H9 (cell line): ENCODE results near the gene AFAP1L2. TPM values are rescaled to one million over a fixed set of nuclear protein-coding genes. Genes with fewer than 3 reads are reported as not detected.

Source experiments
- DNase-seq: peaks from one replicate; pipeline ENCODE4 v3.0.0-alpha.2; 2017
- H2AFZ ChIP-seq: one replicate; pipeline ENCODE4 v1.6.1; 2013; ENCODE audit warnings: mild to moderate bottlenecking, low read length, control low read depth, moderate library complexity
- H2AK5ac ChIP-seq: 2 replicates; pipeline ENCODE4 v1.6.1; 2013; ENCODE audit warnings: low read length, control low read depth, mixed read lengths; ENCODE audit not compliant: insufficient read length
- H2BK120ac ChIP-seq: one replicate; pipeline ENCODE4 v1.6.1; 2013; ENCODE audit warnings: low read depth, mild to moderate bottlenecking, low read length, control low read depth, inconsistent platforms; ENCODE audit not compliant: poor library complexity, severe bottlenecking
- H2BK12ac ChIP-seq: 2 replicates; pipeline ENCODE4 v1.6.1; 2013; ENCODE audit warnings: low read length, control low read depth, mixed read lengths, low read depth; ENCODE audit not compliant: insufficient read length
- H2BK15ac ChIP-seq: 2 replicates; pipeline ENCODE4 v1.6.1; 2013; ENCODE audit warnings: low read depth, low read length, control low read depth
- H2BK20ac ChIP-seq: one replicate; pipeline ENCODE4 v1.6.1; 2013; ENCODE audit warnings: low read depth, mild to moderate bottlenecking, low read length, control low read depth, inconsistent platforms; ENCODE audit not compliant: poor library complexity, severe bottlenecking
- H2BK5ac ChIP-seq: 2 replicates; pipeline ENCODE4 v1.6.1; 2013; ENCODE audit warnings: low read length, control low read depth, mixed read lengths; ENCODE audit not compliant: insufficient read length
- H3K14ac ChIP-seq: 2 replicates; pipeline ENCODE4 v1.6.1; 2013; ENCODE audit warnings: low read length, control low read depth; ENCODE audit not compliant: insufficient read depth
- H3K18ac ChIP-seq: 2 replicates; pipeline ENCODE4 v1.6.1; 2013; ENCODE audit warnings: low read depth, mild to moderate bottlenecking, mixed read lengths, low read length, control low read depth; ENCODE audit not compliant: insufficient read length
- H3K23ac ChIP-seq: 2 replicates; pipeline ENCODE4 v1.6.1; 2013; ENCODE audit warnings: low read length, control low read depth, mixed read lengths, low read depth; ENCODE audit not compliant: insufficient read length
- H3K23me2 ChIP-seq: 2 replicates; pipeline ENCODE4 v1.6.1; 2013; ENCODE audit warnings: low read depth, mild to moderate bottlenecking, mixed read lengths, low read length, control low read depth; ENCODE audit not compliant: insufficient read length, poor library complexity, severe bottlenecking
- H3K27ac ChIP-seq: 2 replicates; pipeline ENCODE4 v1.5.1; 2013; ENCODE audit warnings: low read length, control low read depth, mixed read lengths, low read depth; ENCODE audit not compliant: insufficient read length
- H3K27me3 ChIP-seq: 2 replicates; pipeline ENCODE4 v1.6.1; 2013; ENCODE audit warnings: low read length, control low read depth, inconsistent platforms; ENCODE audit not compliant: insufficient read depth
- H3K4ac ChIP-seq: 2 replicates; pipeline ENCODE4 v1.6.1; 2013; ENCODE audit warnings: low read depth, mild to moderate bottlenecking, control low read depth, inconsistent platforms, low read length, moderate library complexity
- H3K4me1 ChIP-seq: 2 replicates; pipeline ENCODE4 v1.6.1; 2013; ENCODE audit warnings: low read length, control low read depth, inconsistent platforms; ENCODE audit not compliant: insufficient read depth
- H3K4me2 ChIP-seq: 2 replicates; pipeline ENCODE4 v1.6.1; 2013; ENCODE audit warnings: low read length, control low read depth, mixed read lengths; ENCODE audit not compliant: insufficient read length, insufficient read depth
- H3K56ac ChIP-seq: 2 replicates; pipeline ENCODE4 v1.6.1; 2013; ENCODE audit warnings: low read depth, mild to moderate bottlenecking, mixed read lengths, low read length, control low read depth; ENCODE audit not compliant: insufficient read length
- H3K79me1 ChIP-seq: 2 replicates; pipeline ENCODE4 v1.6.1; 2013; ENCODE audit warnings: low read depth, mild to moderate bottlenecking, moderate library complexity, low read length, control low read depth, inconsistent platforms; ENCODE audit not compliant: insufficient read depth, poor library complexity, severe bottlenecking
- H3K79me2 ChIP-seq: 2 replicates; pipeline ENCODE4 v1.6.1; 2013; ENCODE audit warnings: low read length, control low read depth, inconsistent platforms; ENCODE audit not compliant: insufficient read depth
- H3K9ac ChIP-seq: 2 replicates; pipeline ENCODE4 v1.6.1; 2013; ENCODE audit warnings: low read length, control low read depth, mixed read lengths; ENCODE audit not compliant: insufficient read length; ENCODE audit errors: extremely low read depth
- H3K9me3 ChIP-seq: one replicate; pipeline ENCODE4 v1.6.1; 2013; ENCODE audit warnings: low read depth, low read length, inconsistent platforms; ENCODE audit not compliant: control insufficient read depth
- H3T11ph ChIP-seq: one replicate; pipeline ENCODE4 v1.6.1; 2013; ENCODE audit warnings: mild to moderate bottlenecking, low read length, control low read depth, inconsistent platforms
- H4K20me1 ChIP-seq: one replicate; pipeline ENCODE4 v1.6.1; 2013; ENCODE audit not compliant: control insufficient read depth, insufficient read length, insufficient read depth
- H4K5ac ChIP-seq: 2 replicates; pipeline ENCODE4 v1.6.1; 2013; ENCODE audit warnings: low read depth, mild to moderate bottlenecking, mixed read lengths, low read length, control low read depth; ENCODE audit not compliant: insufficient read length
- H4K8ac ChIP-seq: replicated peaks from 2 replicates; pipeline ENCODE4 v1.6.1; 2013; ENCODE audit warnings: low read length, control low read depth, mixed read lengths, low read depth; ENCODE audit not compliant: insufficient read length
- H4K91ac ChIP-seq: 2 replicates; pipeline ENCODE4 v1.6.1; 2013; ENCODE audit warnings: low read depth, mild to moderate bottlenecking, moderate library complexity, mixed read lengths, low read length, control low read depth; ENCODE audit not compliant: insufficient read length
- H3K27ac Mint-ChIP-seq, 3 experiments: 2 replicates in 2 of 3; 3 replicates in 1 of 3; pipeline ENCODE4 v1.8.0; 2020 to 2021; ENCODE audit warnings: mixed read lengths in 3 of 3, mild to moderate bottlenecking in 1 of 3, moderate library complexity in 1 of 3
- H3K27me3 Mint-ChIP-seq: 2 replicates; pipeline ENCODE4 v1.8.0; 2021; ENCODE audit warnings: low read depth, mild to moderate bottlenecking, moderate library complexity, mixed read lengths
- H3K36me3 Mint-ChIP-seq, 3 experiments: 2 replicates in 2 of 3; 3 replicates in 1 of 3; pipeline ENCODE4 v1.8.0; 2020 to 2021; ENCODE audit warnings: low read depth in 3 of 3, mixed read lengths in 3 of 3; ENCODE audit not compliant: insufficient read depth in 1 of 3
- H3K4me1 Mint-ChIP-seq, 2 experiments: 2 replicates each; pipeline ENCODE4 v1.8.0; 2020; ENCODE audit warnings: mixed read lengths in 2 of 2
- H3K4me3 Mint-ChIP-seq, 2 experiments: 2 replicates in 1 of 2; 3 replicates in 1 of 2; pipeline ENCODE4 v1.8.0; 2020 to 2021; ENCODE audit warnings: mild to moderate bottlenecking in 2 of 2, mixed read lengths in 2 of 2, moderate library complexity in 1 of 2
- H3K9me3 Mint-ChIP-seq, 2 experiments: 2 replicates in 1 of 2; 3 replicates in 1 of 2; pipeline ENCODE4 v1.8.0; 2020; ENCODE audit warnings: mild to moderate bottlenecking in 2 of 2, mixed read lengths in 2 of 2, moderate library complexity in 1 of 2
- CTCF ChIP-seq: fragments of 200-600 bp; sonication (generic); conservative IDR thresholded peaks from 3 replicates; pipeline ENCODE4 v1.8.0; 2021; ENCODE audit warnings: antibody characterized with exemption, mild to moderate bottlenecking
- WGBS: extraction: QIAGEN DNeasy Blood & Tissue Kit; methylation state at CpG from one replicate; pipeline ENCODE4 v1.1.7; 2013; ENCODE audit warnings: missing lambda C conversion rate, low lambda C conversion rate, mixed read lengths; ENCODE audit not compliant: insufficient read length; ENCODE audit errors: extremely low coverage; 5-methylcytosine and 5-hydroxymethylcytosine counted together
- total RNA-seq: library from RNA; stranded (reverse); gene quantifications from 2 replicates; pipeline ENCODE4 v1.2.1, GENCODE V29; 2021

Gene AFAP1L2
- total RNA-seq, 1 experiment from 2014 or later = 0.77 TPM

- no peaks in the 10 kb centered on the region for H3K9me3 Mint-ChIP-seq
- 0 out of 4 replicates have a peak, but pooled peaks cover 0 to 3% of the 10 kb centered on the region in 2 experiments for H3K4me1 Mint-ChIP-seq
- Histone ChIP-seq H3K18ac (no peak overlapping the region), H2BK15ac (no peak overlapping the region), H4K20me1 (no peaks in the 10 kb centered on the region), H3K23ac (no peak overlapping the region), H3K27ac (no peak overlapping the region), H3K4me2 (no peak overlapping the region), H3K4me1 (no peaks in the 10 kb centered on the region), H3K79me1 (no peaks in the 10 kb centered on the region), H2AK5ac (no peak overlapping the region), H3K9me3 (no peaks in the 10 kb centered on the region), H3T11ph (no peak overlapping the region), H3K27me3 (no peaks in the 10 kb centered on the region), H2BK12ac (no peak overlapping the region), H3K4ac (no peak overlapping the region), H4K91ac (no peak overlapping the region), H3K56ac (no peak overlapping the region), H3K23me2 (no peaks in the 10 kb centered on the region), H2BK20ac (no peak overlapping the region), H2BK120ac (no peak overlapping the region), H2BK5ac (no peak overlapping the region), H2AFZ (no peak overlapping the region), H3K9ac (no peak overlapping the region), H3K79me2 (no peaks in the 10 kb centered on the region), H4K5ac (no peak overlapping the region), H4K8ac (no peak overlapping the region), H3K14ac (no peak overlapping the region)
- H3K4me3 Mint-ChIP-seq = no peak overlapping the region
- H3K27ac Mint-ChIP-seq = no peak overlapping the region
- no peaks in the 10 kb centered on the region for H3K36me3 Mint-ChIP-seq
- no peaks in the 10 kb centered on the region; the same call in 1 of the 2 replicates for H3K27me3 Mint-ChIP-seq
- WGBS = no CpG with 5 or more reads among the region's 6 CpGs
- DNase-seq = no peak
- TF ChIP-seq CTCF = no peak
Observed at GRCh38 chr10:114367351-114368056, 36.8 kb downstream of the AFAP1L2 start.
